GM18867 (cell line): ENCODE measurements around the gene KCND3.

Source experiments
- ATAC-seq: cut with Tn5 transposase; IDR thresholded peaks from one replicate; pipeline ENCODE4 v1.9.1; 2021; ENCODE audit warnings: mild to moderate bottlenecking, moderate library complexity; ENCODE audit not compliant: unreplicated experiment

KCND3 gene

GRCh38 chr1:111989531-111990025 is at the start of gene KCND3:
KCND3 (minus strand) TSS chr1:111989668.
- ATAC-seq: no peak

GRCh38 chr1:112034277-112034676 is 44.8 kb upstream of the KCND3 start:
- ATAC-seq: no peak

GRCh38 chr1:112033439-112034120 is 44.1 kb upstream of the KCND3 start:
- ATAC-seq: no peak

- ATAC-seq: no peak
Measured at GRCh38 chr1:112030157-112030556, 40.7 kb upstream of the KCND3 start.

GRCh38 chr1:112027696-112028095 is 38.2 kb upstream of the KCND3 start:
- no peak for ATAC-seq

GRCh38 chr1:112026501-112026900 is 37.0 kb upstream of the KCND3 start:
- ATAC-seq: no peak

GRCh38 chr1:112026016-112026415 is 36.5 kb upstream of the KCND3 start:
- no peak for ATAC-seq

GRCh38 chr1:112021263-112021662 is 31.8 kb upstream of the KCND3 start:
- no peak for ATAC-seq

- no peak for ATAC-seq
Measured at GRCh38 chr1:112017183-112017582, 27.7 kb upstream of the KCND3 start.

GRCh38 chr1:112012823-112013222 is 23.4 kb upstream of the KCND3 start:
- no peak for ATAC-seq

GRCh38 chr1:112011202-112011601 is 21.7 kb upstream of the KCND3 start:
- ATAC-seq: no peak

- no peak for ATAC-seq
Measured at GRCh38 chr1:112007169-112007568, 17.7 kb upstream of the KCND3 start.

GRCh38 chr1:112006416-112007025 is 17.1 kb upstream of the KCND3 start:
- no peak for ATAC-seq

- no peak for ATAC-seq
Measured at GRCh38 chr1:112004076-112004475, 14.6 kb upstream of the KCND3 start.

- ATAC-seq: no peak
Measured at GRCh38 chr1:112002514-112002913, 13.0 kb upstream of the KCND3 start.

- ATAC-seq: no peak
Measured at GRCh38 chr1:112001436-112001835, 12.0 kb upstream of the KCND3 start.

GRCh38 chr1:112000048-112000447 is 10.6 kb upstream of the KCND3 start:
- no peak for ATAC-seq

GRCh38 chr1:111998332-111998731 is 8.9 kb upstream of the KCND3 start:
- no peak for ATAC-seq

- no peak for ATAC-seq
Measured at GRCh38 chr1:111992476-111992875, 3.0 kb upstream of the KCND3 start.

GRCh38 chr1:111990878-111991718 is 1.6 kb upstream of the KCND3 start:
- ATAC-seq: no peak

GRCh38 chr1:111990026-111990877 is 784 bp upstream of the KCND3 start:
- ATAC-seq: no peak
